CD4-positive, alpha-beta T cell treated with Interleukin-4 for 1 hour (primary cell): Measurements from ENCODE around the gene PPP1R26.

Source experiments
- DNase-seq, 2 donors: peaks; one replicate each; pipeline ENCODE4 v3.0.0-alpha.2; 2020 to 2022

The PPP1R26 gene

GRCh38 chr9:135490166-135490870, 10.7 kb downstream of the PPP1R26 start:
- no peak for DNase-seq

- DNase-seq, result no peak
Observed at GRCh38 chr9:135490980-135491464, 11.4 kb downstream of the PPP1R26 start.

- no peak for DNase-seq
Observed at GRCh38 chr9:135491764-135492163, 12.2 kb downstream of the PPP1R26 start.

- DNase-seq, result no peak
Observed at GRCh38 chr9:135492886-135493669, 13.5 kb downstream of the PPP1R26 start.

- DNase-seq, result no peak
Observed at GRCh38 chr9:135494791-135495559, 15.4 kb downstream of the PPP1R26 start.

GRCh38 chr9:135498381-135499126, 19.0 kb downstream of the PPP1R26 start:
- DNase-seq, result no peak

GRCh38 chr9:135499326-135500070, 19.9 kb downstream of the PPP1R26 start:
- peak; percentile 90 for DNase-seq

GRCh38 chr9:135500071-135500524, 20.5 kb downstream of the PPP1R26 start:
- no peak for DNase-seq

- peak; percentile 87 to 88 for DNase-seq
Observed at GRCh38 chr9:135500525-135501260, 21.1 kb downstream of the PPP1R26 start, which contains the start of gene MRPS2. MRPS2 (plus strand) TSS chr9:135500682; CDS start chr9:135500711, 29 bp downstream.

- DNase-seq, result peak in 1 of 2 donors; percentile 29
Observed at GRCh38 chr9:135501261-135502167, 21.9 kb downstream of the PPP1R26 start.

GRCh38 chr9:135502168-135502872, 22.7 kb downstream of the PPP1R26 start:
- no peak for DNase-seq

- DNase-seq, result no peak
Observed at GRCh38 chr9:135502873-135503321, 23.3 kb downstream of the PPP1R26 start.

- DNase-seq, result no peak
Observed at GRCh38 chr9:135503371-135504261, 24.0 kb downstream of the PPP1R26 start.

- peak; percentile 48 to 51 for DNase-seq
Observed at GRCh38 chr9:135504262-135505243, 25.0 kb downstream of the PPP1R26 start.

GRCh38 chr9:135505406-135506187, 26.0 kb downstream of the PPP1R26 start:
- DNase-seq, result no peak
